GM12891 (cell line): Measurements from ENCODE around the gene AAK1.

Source experiments
- POLR2A ChIP-seq: IDR thresholded peaks from 2 replicates; pipeline ENCODE4 v1.6.1; 2011; ENCODE audit warnings: low read depth, low read length, control low read depth
- POLR2AphosphoS5 ChIP-seq: IDR thresholded peaks from 2 replicates; pipeline ENCODE4 v1.6.1; 2011; ENCODE audit warnings: low read depth, low read length, control low read depth
- SPI1 ChIP-seq: IDR thresholded peaks from 2 replicates; pipeline ENCODE4 v1.6.1; 2011; ENCODE audit warnings: low read depth, low read length, control low read depth
- TAF1 ChIP-seq: IDR thresholded peaks from 2 replicates; pipeline ENCODE4 v1.6.1; 2011; ENCODE audit warnings: low read depth, low read length, control low read depth

DNA sequence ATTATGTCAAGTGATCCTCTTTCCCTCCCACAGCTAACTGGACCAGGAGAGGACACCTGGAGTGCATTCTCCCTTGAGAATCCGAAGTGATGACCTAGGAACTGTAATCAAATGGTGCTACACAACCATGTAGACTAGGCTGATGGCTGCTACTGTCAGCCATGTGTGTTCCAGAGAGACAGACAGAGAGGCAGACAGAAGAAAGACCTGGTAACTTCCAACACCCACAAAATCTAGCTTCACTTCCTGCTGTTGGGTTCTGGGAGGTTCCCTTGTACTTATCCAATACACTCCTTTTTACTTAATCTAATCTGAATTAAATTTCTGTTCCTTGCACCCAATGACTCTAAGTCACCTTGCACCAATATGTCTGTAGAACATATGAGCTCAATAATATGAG, 72.3 kb downstream of the AAK1 start:
- TF ChIP-seq POLR2A, result no peak
- TF ChIP-seq TAF1, result no peak
- TF ChIP-seq POLR2AphosphoS5, result no peak
- TF ChIP-seq SPI1, result 0 out of 2 replicates have a peak, but pooled peaks have one; percentile 5
